CD14-positive monocyte (primary cell): ENCODE results near the gene POTEH. TPM values are rescaled to one million over a fixed set of nuclear protein-coding genes. Genes with fewer than 3 reads are reported as not detected.
"Not testable (repeated sequence)": the region's sequence is repeated elsewhere in the genome, so short reads cannot be mapped to it uniquely, and the experiment has no call there.

ENCODE experiments used
- DNase-seq, 3 donors: peaks; one replicate each; pipeline ENCODE4 v3.0.0-alpha.2; 2011 to 2022
- H2AFZ ChIP-seq: 2 replicates; pipeline ENCODE4 v1.6.0; 2012; ENCODE audit warnings: mild to moderate bottlenecking, low read depth, low read length, inconsistent platforms; ENCODE audit not compliant: insufficient read depth, poor library complexity, severe bottlenecking
- H3K27ac ChIP-seq, 2 donors: 1 replicate in 1 of 2; 2 replicates in 1 of 2; pipeline ENCODE4 v1.5.1; 2012 to 2013; ENCODE audit warnings: low read length in 2 of 2, control low read depth in 1 of 2, inconsistent platforms in 1 of 2, low read depth in 1 of 2, mild to moderate bottlenecking in 1 of 2
- H3K27me3 ChIP-seq, 2 donors: one replicate each; pipeline versions ENCODE4 v1.6.0 to v1.6.1; 2011 to 2013; ENCODE audit warnings: low read length in 2 of 2; ENCODE audit not compliant: control insufficient read depth in 2 of 2, insufficient read depth in 2 of 2
- H3K36me3 ChIP-seq, 2 donors: replicated peaks in 1 of 2; 1 replicate in 1 of 2; 2 replicates in 1 of 2; pipeline versions ENCODE4 v1.5.1 to v1.6.1; 2012 to 2013; ENCODE audit warnings: low read length in 2 of 2, control low read depth in 1 of 2, inconsistent platforms in 1 of 2, mild to moderate bottlenecking in 1 of 2; ENCODE audit not compliant: insufficient read depth in 2 of 2, control insufficient read depth in 1 of 2
- H3K4me1 ChIP-seq, 2 donors: 1 replicate in 1 of 2; 2 replicates in 1 of 2; pipeline versions ENCODE4 v1.5.1 to v1.6.1; 2012 to 2013; ENCODE audit warnings: low read length in 2 of 2, control low read depth in 1 of 2, inconsistent platforms in 1 of 2, mild to moderate bottlenecking in 1 of 2, moderate library complexity in 1 of 2; ENCODE audit not compliant: insufficient read depth in 2 of 2, control insufficient read depth in 1 of 2
- H3K4me2 ChIP-seq: replicated peaks from 2 replicates; pipeline ENCODE3; 2012; ENCODE audit warnings: low read length, moderate library complexity, mild to moderate bottlenecking; ENCODE audit not compliant: poor library complexity, severe bottlenecking; ENCODE audit errors: extremely low read depth
- H3K4me3 ChIP-seq, 3 experiments: fragments of 200-600 bp in 1 of 3; sonication (generic) in 1 of 3; replicated peaks in 1 of 3; 1 replicate in 2 of 3; 2 replicates in 1 of 3; pipeline ENCODE4 v1.5.1; 2011 to 2013; ENCODE audit warnings: low read length in 3 of 3, mild to moderate bottlenecking in 3 of 3, control low read depth in 2 of 3, low read depth in 2 of 3, inconsistent platforms in 1 of 3, moderate library complexity in 1 of 3
- H3K79me2 ChIP-seq: 2 replicates; pipeline ENCODE4 v1.6.0; 2012; ENCODE audit warnings: mild to moderate bottlenecking, control low read depth, inconsistent platforms, low read length, moderate library complexity; ENCODE audit not compliant: insufficient read depth
- H3K9ac ChIP-seq: 2 replicates; pipeline ENCODE4 v1.6.0; 2017; ENCODE audit warnings: low read length, mild to moderate bottlenecking; ENCODE audit not compliant: insufficient read depth, poor library complexity, severe bottlenecking
- H3K9me3 ChIP-seq, 2 donors: replicated peaks in 1 of 2; 1 replicate in 1 of 2; 2 replicates in 1 of 2; pipeline versions ENCODE4 v1.5.1 to v1.6.1; 2012 to 2013; ENCODE audit warnings: low read length in 2 of 2, control low read depth in 1 of 2; ENCODE audit not compliant: control insufficient read depth in 1 of 2, insufficient read depth in 1 of 2
- H4K20me1 ChIP-seq: 2 replicates; pipeline ENCODE4 v1.6.0; 2012; ENCODE audit warnings: mild to moderate bottlenecking, low read length, control low read depth, moderate library complexity; ENCODE audit not compliant: insufficient read depth
- H3K27ac Mint-ChIP-seq, 7 donors: one replicate each; pipeline ENCODE4 v1.8.0; 2020; ENCODE audit warnings: mild to moderate bottlenecking in 7 of 7, mixed read lengths in 7 of 7, moderate library complexity in 6 of 7, inconsistent platforms in 2 of 7
- H3K27me3 Mint-ChIP-seq, 3 donors: one replicate each; pipeline ENCODE4 v1.8.0; 2021 to 2022; ENCODE audit warnings: low read depth in 3 of 3, mild to moderate bottlenecking in 3 of 3, mixed read lengths in 3 of 3, moderate library complexity in 3 of 3, inconsistent platforms in 1 of 3
- H3K36me3 Mint-ChIP-seq, 2 donors: one replicate each; pipeline ENCODE4 v1.8.0; 2020; ENCODE audit warnings: mixed read lengths in 2 of 2, inconsistent platforms in 1 of 2, mild to moderate bottlenecking in 1 of 2
- H3K4me1 Mint-ChIP-seq: one replicate; pipeline ENCODE4 v1.8.0; 2020; ENCODE audit warnings: mild to moderate bottlenecking, mixed read lengths
- H3K4me3 Mint-ChIP-seq, 2 donors: one replicate each; pipeline ENCODE4 v1.8.0; 2020; ENCODE audit warnings: mild to moderate bottlenecking in 2 of 2, mixed read lengths in 2 of 2, moderate library complexity in 1 of 2
- H3K9me3 Mint-ChIP-seq, 7 donors: one replicate each; pipeline ENCODE4 v1.8.0; 2020 to 2022; ENCODE audit warnings: mixed read lengths in 7 of 7, mild to moderate bottlenecking in 6 of 7, moderate library complexity in 6 of 7, inconsistent platforms in 2 of 7
- WGBS: methylation state at CpG from one replicate; pipeline ENCODE4 v1.1.5; 2013; ENCODE audit warnings: missing lambda C conversion rate; ENCODE audit not compliant: insufficient coverage; 5-methylcytosine and 5-hydroxymethylcytosine counted together
- intact Hi-C, 2 donors: fragments of 100-400 bp; cut with micrococcal nuclease; formaldehyde crosslinking; loops; one replicate each; pipeline versions ENCODE4 v1.15.0 to v1.15.1; 2023
- polyA plus RNA-seq, 3 donors: library from polyadenylated mRNA; depleted of rRNA in 1 of 3; unstranded in 2 of 3; stranded (reverse) in 1 of 3; fragments of 300-500 nt in 2 of 3; fragments of >200 nt in 1 of 3; fragmentation: Illumina TruSeq in 2 of 3; gene quantifications; 1 replicate in 2 of 3; 2 replicates in 1 of 3; pipeline ENCODE4 v1.2.3, GENCODE V29; 2012 to 2021

Gene POTEH
- polyA plus RNA-seq, 3 donors, result not detected

DNA sequence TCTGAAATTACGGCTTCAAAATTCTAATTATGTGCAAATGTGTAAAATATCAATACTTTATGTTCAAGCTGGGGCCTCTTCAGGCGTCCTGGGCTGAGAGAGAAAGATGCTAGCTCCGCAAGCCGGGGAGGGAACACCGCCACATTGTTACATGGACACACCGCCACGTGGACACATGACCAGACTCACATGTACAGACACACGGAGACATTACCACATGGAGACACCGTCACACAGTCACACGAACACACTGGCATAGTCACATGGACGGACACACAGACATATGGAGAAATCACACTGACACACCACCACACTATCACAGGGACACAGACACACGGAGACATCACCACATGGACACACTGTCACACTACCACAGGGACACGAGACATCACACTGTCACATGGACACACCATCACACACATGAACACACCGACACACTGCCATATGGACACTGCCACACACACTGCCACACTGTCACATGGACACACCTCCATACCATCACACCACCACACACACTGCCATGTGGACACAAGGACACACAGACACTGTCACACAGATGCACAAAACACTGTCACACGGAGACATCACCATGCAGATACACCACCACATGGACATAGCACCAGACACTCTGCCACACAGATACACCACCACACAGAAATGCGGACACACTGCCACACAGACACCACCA lies 58.0 kb downstream of the POTEH start:
- DNase-seq, result peak in 1 of 3 donors; percentile 1
- H3K36me3 ChIP-seq, H3K4me1 ChIP-seq, H3K4me2 ChIP-seq, H3K27ac Mint-ChIP-seq, H2AFZ ChIP-seq, H3K4me3 Mint-ChIP-seq, H3K36me3 Mint-ChIP-seq, H3K27ac ChIP-seq, H3K27me3 Mint-ChIP-seq, H3K79me2 ChIP-seq, intact Hi-C loops, H3K9ac ChIP-seq, H3K27me3 ChIP-seq, H3K4me1 Mint-ChIP-seq, H3K4me3 ChIP-seq, H4K20me1 ChIP-seq: not testable (repeated sequence)
- H3K9me3 Mint-ChIP-seq, result peaks cover 4 to 18% (median 14%) of the 10 kb centered on the region in 7 donors
- peaks cover 8 to 12% of the 10 kb centered on the region in 2 donors for H3K9me3 ChIP-seq
- 100% methylated on average over 7 of the region's 16 CpGs for WGBS

GRCh38 chr22:15749181-15749970 lies 59.5 kb downstream of the POTEH start:
- H3K27ac Mint-ChIP-seq, H3K36me3 ChIP-seq, H3K4me3 Mint-ChIP-seq, H3K4me1 Mint-ChIP-seq, H3K79me2 ChIP-seq, DNase-seq, H3K9ac ChIP-seq, H3K4me3 ChIP-seq, H3K27ac ChIP-seq, H2AFZ ChIP-seq, H3K27me3 ChIP-seq, H3K4me2 ChIP-seq, H3K36me3 Mint-ChIP-seq, H4K20me1 ChIP-seq, H3K4me1 ChIP-seq, H3K27me3 Mint-ChIP-seq, intact Hi-C loops: not testable (repeated sequence)
- H3K9me3 ChIP-seq, result peaks cover 8 to 12% of the 10 kb centered on the region in 2 donors
- H3K9me3 Mint-ChIP-seq, result peaks cover 4 to 18% (median 14%) of the 10 kb centered on the region in 7 donors
- WGBS, result 96% methylated on average over 10 of the region's 41 CpGs

DNA sequence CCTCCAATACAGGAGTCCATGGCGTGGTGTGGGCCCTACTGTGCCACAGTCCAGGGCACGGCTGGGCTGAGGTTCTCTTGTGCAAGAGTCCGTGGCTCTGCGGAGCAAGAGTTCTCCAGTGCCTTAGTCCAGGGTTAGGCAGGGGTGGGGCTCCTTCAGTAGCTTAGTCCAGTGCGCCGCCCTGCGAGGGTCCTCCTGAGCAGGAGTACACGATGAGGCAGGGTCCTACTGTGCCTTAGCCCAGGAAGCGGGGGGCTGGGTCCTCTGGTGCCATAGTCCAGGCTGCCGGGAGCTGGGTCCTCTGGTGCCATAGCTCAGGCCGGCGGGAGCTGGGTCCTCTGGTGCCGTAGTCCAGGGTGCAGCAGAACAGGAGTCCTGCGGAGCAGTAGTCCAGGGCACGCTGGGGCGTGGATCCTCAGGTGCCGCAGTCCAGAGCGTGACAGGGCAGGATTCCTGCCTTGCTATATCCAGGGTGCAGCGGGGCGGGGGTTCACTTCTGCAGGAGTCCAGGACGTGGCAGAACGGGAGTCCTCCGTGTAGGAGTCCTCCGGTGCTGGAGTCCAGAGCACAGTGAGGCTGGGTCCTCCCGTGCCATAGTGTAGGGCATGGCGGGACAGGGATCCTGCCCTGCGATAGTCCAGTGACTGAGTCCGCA lies 69.7 kb downstream of the POTEH start:
- H3K27ac ChIP-seq, H3K27me3 Mint-ChIP-seq, H4K20me1 ChIP-seq, H3K79me2 ChIP-seq, H3K9ac ChIP-seq, H3K4me3 ChIP-seq, H3K9me3 Mint-ChIP-seq, H2AFZ ChIP-seq, H3K36me3 Mint-ChIP-seq, H3K27ac Mint-ChIP-seq, DNase-seq, H3K36me3 ChIP-seq, H3K4me1 Mint-ChIP-seq, H3K4me2 ChIP-seq, intact Hi-C loops, H3K4me1 ChIP-seq, H3K4me3 Mint-ChIP-seq, H3K27me3 ChIP-seq: not testable (repeated sequence)
- WGBS, result no CpG with 5 or more reads among the region's 28 CpGs
- H3K9me3 ChIP-seq, result peaks cover 0 to 14% of the 10 kb centered on the region in 2 donors

DNA sequence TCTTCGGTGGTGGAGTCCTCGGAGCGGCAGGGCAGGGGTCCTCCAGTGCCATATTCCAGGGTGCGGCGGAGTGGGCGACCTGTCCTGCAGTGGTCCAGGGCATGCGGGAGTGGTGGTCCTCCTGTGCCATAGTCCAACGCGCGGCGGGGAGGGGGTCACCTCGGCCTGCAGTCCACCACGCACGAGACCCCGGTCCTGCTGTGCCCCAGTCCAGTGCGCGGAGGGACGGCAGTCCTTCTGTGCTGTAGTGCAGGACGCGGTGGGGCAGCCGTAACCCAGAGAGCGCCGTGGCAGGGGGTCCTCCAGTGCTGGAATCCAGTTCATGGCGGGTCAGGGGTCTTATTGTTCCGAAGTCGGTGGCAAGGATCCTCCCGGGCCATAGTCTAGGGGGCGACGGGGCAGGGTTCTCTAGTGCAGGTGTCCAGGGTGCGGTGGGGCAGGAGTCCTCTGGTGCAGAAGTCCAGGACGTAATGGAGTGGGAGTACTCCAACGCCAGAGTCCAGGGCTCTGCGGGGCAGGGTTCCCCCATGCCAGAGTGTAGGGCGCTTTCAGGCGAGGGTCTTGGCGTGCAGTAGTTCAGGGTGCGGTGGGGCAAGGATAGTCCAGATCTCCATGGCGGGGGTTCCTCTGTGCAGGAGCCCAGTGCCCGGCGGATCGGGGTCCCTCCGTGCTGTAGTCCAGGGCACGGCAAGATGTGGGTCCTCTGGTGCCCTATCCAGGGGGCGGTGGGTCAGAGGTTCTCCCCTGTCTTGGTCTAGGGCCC lies 70.7 kb downstream of the POTEH start:
- intact Hi-C loops, H3K4me1 Mint-ChIP-seq, H4K20me1 ChIP-seq, H3K27me3 ChIP-seq, H3K9me3 Mint-ChIP-seq, H3K9ac ChIP-seq, H3K27ac Mint-ChIP-seq, DNase-seq, H3K4me3 Mint-ChIP-seq, H3K4me1 ChIP-seq, H2AFZ ChIP-seq, H3K36me3 ChIP-seq, H3K79me2 ChIP-seq, H3K27me3 Mint-ChIP-seq, H3K4me2 ChIP-seq, H3K36me3 Mint-ChIP-seq, H3K27ac ChIP-seq, H3K4me3 ChIP-seq: not testable (repeated sequence)
- H3K9me3 ChIP-seq, result peaks cover 0 to 14% of the 10 kb centered on the region in 2 donors
- WGBS, result no CpG with 5 or more reads among the region's 44 CpGs
